HCT116 (cell line): ENCODE data around the gene TTC33. TPM values are rescaled to one million over a fixed set of nuclear protein-coding genes. Genes with fewer than 3 reads are reported as not detected.

ENCODE experiments used
- ATAC-seq: fragments of 200-7000 bp; cut with Tn5 transposase; 2 replicates; pipeline ENCODE4 v1.9.1; 2020; ENCODE audit warnings: mild to moderate bottlenecking, moderate library complexity
- BruUV-seq: library from RNA; stranded (reverse); fragments of 400-500 nt; replicated peaks from 2 replicates; lab custom pipeline; 2021; lab: Mats Ljungman, UMichigan
- CTCF ChIA-PET: fragments of 300-600 bp; sonication (Branson Sonifier 250); formaldehyde crosslinking; loops from one replicate; lab custom pipeline; 2021; ENCODE audit warnings: antibody characterized with exemption; lab: Charles Lee
- POLR2A ChIA-PET: fragments of 300-600, 350-600 bp; sonication (Branson Sonifier 250); formaldehyde crosslinking; loops from one replicate; lab custom pipeline; 2021; ENCODE audit warnings: antibody characterized with exemption; lab: Charles Lee
- RAD21 ChIA-PET, 2 experiments: fragments of 300-600 bp; sonication (Branson Sonifier 250); formaldehyde crosslinking; loops; one replicate each; lab custom pipeline; 2023; ENCODE audit warnings: low total read pairs in 2 of 2; ENCODE audit not compliant: uncharacterized antibody in 2 of 2, unreplicated experiment in 2 of 2, low non-redundant PET in 1 of 2; lab: Charles Lee
- DNase-seq: peaks from one replicate; pipeline ENCODE4 v3.0.0-alpha.2; 2010; ENCODE audit warnings: low read depth, low spot score
- H2AFZ ChIP-seq: fragments of 200-600 bp; shearing (Covaris generic), sonication (generic); 2 replicates; pipeline ENCODE4 v1.6.1; 2017; ENCODE audit warnings: low read depth, mixed run types, mixed read lengths, antibody characterized with exemption, low read length; ENCODE audit not compliant: poor library complexity, severe bottlenecking
- H3K27ac ChIP-seq: 2 replicates; pipeline ENCODE4 v1.5.1; 2012; ENCODE audit warnings: low read depth, low read length
- H3K27me3 ChIP-seq: fragments of 200-600 bp; sonication (generic); 2 replicates; pipeline ENCODE4 v1.6.1; 2016; ENCODE audit warnings: mixed run types, low read length, mixed read lengths; ENCODE audit not compliant: insufficient read depth
- H3K36me3 ChIP-seq, 2 experiments: fragments of 200-500 bp in 1 of 2; fragments of 200-600 bp in 1 of 2; sonication (Bioruptor generic) in 1 of 2; sonication (generic) in 1 of 2; 2 replicates each; pipeline versions ENCODE4 v1.5.1 to v1.6.1; 2014 to 2016; ENCODE audit warnings: low read length in 2 of 2, inconsistent platforms in 1 of 2, mixed read lengths in 1 of 2, mixed run types in 1 of 2; ENCODE audit not compliant: insufficient read depth in 2 of 2, control insufficient read depth in 1 of 2
- H3K4me1 ChIP-seq, 2 experiments: fragments of 200-600 bp in 1 of 2; sonication (generic) in 1 of 2; 2 replicates each; pipeline versions ENCODE4 v1.5.1 to v1.6.1; 2012 to 2017; ENCODE audit warnings: low read length in 2 of 2, inconsistent platforms in 1 of 2, mild to moderate bottlenecking in 1 of 2, mixed read lengths in 1 of 2, mixed run types in 1 of 2, moderate library complexity in 1 of 2; ENCODE audit not compliant: insufficient read depth in 2 of 2, control insufficient read depth in 1 of 2
- H3K4me2 ChIP-seq: fragments of 200-600 bp; sonication (generic); 2 replicates; pipeline ENCODE4 v1.6.1; 2017; ENCODE audit warnings: mixed run types, low read length, mixed read lengths
- H3K4me3 ChIP-seq, 2 experiments: fragments of 200-600 bp in 1 of 2; sonication (generic) in 1 of 2; replicated peaks in 1 of 2; 2 replicates each; pipeline ENCODE4 v1.5.1; 2011 to 2016; ENCODE audit warnings: low read length in 2 of 2, control low read depth in 1 of 2, low read depth in 1 of 2, mild to moderate bottlenecking in 1 of 2, mixed read lengths in 1 of 2, mixed run types in 1 of 2
- H3K79me2 ChIP-seq: fragments of 200-600 bp; sonication (generic); 2 replicates; pipeline ENCODE4 v1.6.1; 2017; ENCODE audit warnings: mild to moderate bottlenecking, mixed run types, low read length, moderate library complexity, mixed read lengths; ENCODE audit not compliant: insufficient read depth
- H3K9ac ChIP-seq: fragments of 200-600 bp; sonication (generic); 2 replicates; pipeline ENCODE4 v1.6.1; 2016; ENCODE audit warnings: low read length, mixed read lengths
- H3K9me2 ChIP-seq: fragments of 200-600 bp; sonication (generic), shearing (Covaris generic); 2 replicates; pipeline ENCODE4 v1.6.1; 2017; ENCODE audit warnings: mixed run types, mild to moderate bottlenecking, moderate library complexity; ENCODE audit not compliant: insufficient read depth
- H3K9me3 ChIP-seq, 2 experiments: fragments of 200-500 bp in 1 of 2; fragments of 200-600 bp in 1 of 2; sonication (Bioruptor generic) in 1 of 2; sonication (generic) in 1 of 2; 2 replicates each; pipeline ENCODE4 v1.6.1; 2014 to 2017; ENCODE audit warnings: low read length in 2 of 2, mixed read lengths in 2 of 2, inconsistent platforms in 1 of 2, low read depth in 1 of 2, mild to moderate bottlenecking in 1 of 2, mixed run types in 1 of 2, moderate library complexity in 1 of 2; ENCODE audit not compliant: control insufficient read depth in 1 of 2, insufficient read depth in 1 of 2
- H4K20me1 ChIP-seq: fragments of 200-600 bp; sonication (generic), shearing (Covaris generic); 2 replicates; pipeline ENCODE4 v1.6.1; 2017; ENCODE audit warnings: mixed run types, mild to moderate bottlenecking, moderate library complexity; ENCODE audit not compliant: insufficient read depth
- ATF3 ChIP-seq: IDR thresholded peaks from 2 replicates; pipeline ENCODE4 v1.6.1; 2012
- ELF1 ChIP-seq: IDR thresholded peaks from 2 replicates; pipeline ENCODE4 v1.6.1; 2012; ENCODE audit warnings: low read depth, borderline replicate concordance
- EZH2 ChIP-seq: fragments of 200-600 bp; sonication (generic); IDR thresholded peaks from 2 replicates; pipeline ENCODE4 v1.6.1; 2017; ENCODE audit warnings: antibody characterized with exemption, mixed run types
- FOSL1 ChIP-seq: IDR thresholded peaks from 2 replicates; pipeline ENCODE4 v1.6.1; 2012; ENCODE audit warnings: low read depth
- POLR2AphosphoS5 ChIP-seq: IDR thresholded peaks from 2 replicates; pipeline ENCODE4 v1.6.1; 2011; ENCODE audit warnings: mild to moderate bottlenecking, low read depth, low read length, moderate library complexity
- REST ChIP-seq: IDR thresholded peaks from 2 replicates; pipeline ENCODE4 v1.6.1; 2012; ENCODE audit warnings: low read depth
- TCF7L2 ChIP-seq: IDR thresholded peaks from 2 replicates; pipeline ENCODE4 v1.7.0; 2011; ENCODE audit warnings: borderline replicate concordance, inconsistent platforms; ENCODE audit not compliant: insufficient read depth, insufficient read length; ENCODE audit errors: extremely low read depth
- intact Hi-C: fragments of 100-400 bp; cut with micrococcal nuclease; formaldehyde crosslinking; loops from 2 replicates; pipeline ENCODE4 v1.10.0; 2022
- total RNA-seq: library from RNA; stranded (reverse); gene quantifications from one replicate; pipeline ENCODE4 v1.2.1, GENCODE V29; 2021; ENCODE audit not compliant: unreplicated experiment

The TTC33 gene
- total RNA-seq, 1 experiment from 2014 or later = 14.5 TPM

GRCh38 chr5:40784027-40784653 is 28.4 kb upstream of the TTC33 start:
- peaks cover 0 to 15% of the 10 kb centered on the region in 2 experiments; a peak in 2 of 4 replicates for H3K36me3 ChIP-seq
- RAD21 ChIA-PET = no interaction called here
- H3K4me1 ChIP-seq = peaks cover 0 to 7% of the 10 kb centered on the region in 2 experiments; a peak in 2 of 4 replicates
- H3K27ac ChIP-seq = no peak overlapping the region
- BruUV-seq = no TSS peak
- DNase-seq = no peak
- no peak for TF ChIP-seq FOSL1
- TF ChIP-seq TCF7L2 = no peak
- no peak for TF ChIP-seq ELF1
- TF ChIP-seq POLR2AphosphoS5 = no peak
- TF ChIP-seq ATF3 = no peak
- no peak for TF ChIP-seq EZH2
- TF ChIP-seq REST = no peak
- H3K9me3 ChIP-seq = peaks cover 0 to 6% of the 10 kb centered on the region in 2 experiments; a peak in 2 of 4 replicates
- peaks cover 99% of the 10 kb centered on the region for H3K79me2 ChIP-seq
- peaks cover 29% of the 10 kb centered on the region; the same call in 1 of the 2 replicates for H4K20me1 ChIP-seq
- H2AFZ ChIP-seq = no peak overlapping the region
- intact Hi-C loops = no loop called here
- no peaks in the 10 kb centered on the region for H3K9me2 ChIP-seq
- H3K27me3 ChIP-seq = no peaks in the 10 kb centered on the region
- CTCF ChIA-PET = no interaction called here
- POLR2A ChIA-PET = no interaction called here
- no peak for ATAC-seq
- H3K4me2 ChIP-seq = no peak overlapping the region
- no peak overlapping the region for H3K4me3 ChIP-seq
- H3K9ac ChIP-seq = no peak overlapping the region
